Adipose tissue (tissue), 3 donors: Measurements from ENCODE around the gene MYO18A. TPM values are rescaled to one million over a fixed set of nuclear protein-coding genes. Genes with fewer than 3 reads are reported as not detected.

Source experiments
- H3K27ac ChIP-seq: one replicate; pipeline ENCODE4 v1.5.1; 2013; ENCODE audit warnings: low read depth, low read length
- WGBS, 3 donors: extraction: QIAGEN DNeasy Blood & Tissue Kit; methylation state at CpG; one replicate each; pipeline ENCODE4 v1.1.7; 2013; 5-methylcytosine and 5-hydroxymethylcytosine counted together
- polyA plus RNA-seq, 3 donors: library from polyadenylated mRNA; stranded (reverse); fragments of 200-250 nt; gene quantifications; one replicate each; pipeline ENCODE4 v1.2.3, GENCODE V29; 2013
- donor health status: healthy with polysubstance abuse.
- donor health status: Bipolar disorder and iron deficiency.
- donor health status: healthy.

Gene MYO18A
- polyA plus RNA-seq, 3 donors: 14.3 to 33.3 (median 18.6) TPM

- no peak overlapping the region for H3K27ac ChIP-seq
- WGBS, 3 donors: 86 to 98% (median 89%) methylated on average over 3 of the region's 3 CpGs
Observed at GRCh38 chr17:29058391-29058790, 121.8 kb downstream of the MYO18A start.

DNA sequence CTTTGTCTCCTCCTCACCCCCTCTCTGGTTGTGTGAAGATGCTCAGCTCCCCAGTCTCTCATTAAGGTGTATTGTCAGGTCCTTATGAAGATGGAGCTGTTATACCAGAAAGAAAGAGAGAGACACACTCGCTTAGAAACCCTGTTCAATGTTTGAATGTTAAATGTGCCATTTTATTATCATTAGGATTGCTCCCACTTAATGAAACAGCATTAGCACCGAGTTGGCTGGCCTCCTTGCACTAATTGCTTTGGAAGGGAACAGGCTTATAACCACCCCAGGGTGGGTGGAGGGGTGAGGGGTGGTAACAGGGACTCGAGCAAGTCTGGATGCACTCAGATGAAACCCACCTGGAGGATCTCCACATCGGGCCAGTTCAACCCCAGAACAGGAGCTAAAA, 122.8 kb downstream of the MYO18A start:
- WGBS, 3 donors: 67 to 74% (median 72%) methylated on average over 4 of the region's 4 CpGs
- H3K27ac ChIP-seq: no peak overlapping the region

GRCh38 chr17:29054835-29055234, 125.4 kb downstream of the MYO18A start:
- H3K27ac ChIP-seq: no peak overlapping the region
- WGBS, 3 donors: 69 to 79% (median 78%) methylated on average over 10 of the region's 10 CpGs

DNA sequence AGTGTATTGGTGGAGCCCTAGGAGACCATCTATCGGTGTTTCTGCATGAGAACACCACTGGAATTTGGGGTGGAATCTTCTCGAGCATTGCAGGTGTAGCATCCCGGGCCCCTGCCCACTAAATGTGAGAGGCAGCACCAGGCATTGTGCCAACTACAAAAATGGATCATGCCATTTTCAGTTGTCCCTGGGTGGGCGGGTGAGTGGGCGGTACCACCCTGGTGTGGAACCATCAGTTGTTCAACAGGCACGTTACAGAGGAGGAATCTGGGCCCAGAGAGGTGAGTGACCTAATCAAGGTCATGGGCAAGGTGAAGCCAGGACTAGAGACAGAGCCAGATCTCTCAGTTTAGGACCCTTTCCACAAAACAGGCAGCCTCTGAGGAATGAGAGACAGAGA, 128.5 kb downstream of the MYO18A start:
- 78 to 85% (median 84%) methylated on average over 6 of the region's 6 CpGs for whole genome bisulfite sequencing, 3 donors
- H3K27ac ChIP-seq: no peak overlapping the region

GRCh38 chr17:29051194-29051593, 129.0 kb downstream of the MYO18A start:
- WGBS, 3 donors: 83 to 89% (median 88%) methylated on average over 12 of the region's 12 CpGs
- H3K27ac ChIP-seq: no peak overlapping the region

DNA sequence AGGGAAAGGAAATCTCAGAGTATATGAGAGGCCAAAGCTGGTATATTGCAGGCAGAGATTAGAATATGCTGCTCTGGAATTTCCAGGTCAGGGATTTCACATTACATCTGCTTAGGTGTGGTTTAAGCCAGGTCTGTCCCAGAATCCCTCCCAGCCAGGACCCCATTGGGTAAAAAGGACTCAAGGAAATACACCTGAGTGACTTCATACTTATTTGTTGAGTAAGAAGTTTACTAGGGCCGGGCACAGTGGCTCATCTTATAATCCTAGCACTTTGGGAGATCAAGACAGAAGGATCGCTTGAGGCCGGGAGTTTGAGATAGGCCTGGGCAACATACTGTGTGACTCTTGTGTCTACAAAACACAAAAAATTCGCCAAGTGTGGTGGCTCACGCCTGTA, 130.0 kb downstream of the MYO18A start:
- 87 to 93% (median 93%) methylated on average over 5 of the region's 5 CpGs for WGBS, 3 donors
- no peak overlapping the region for H3K27ac ChIP-seq

DNA sequence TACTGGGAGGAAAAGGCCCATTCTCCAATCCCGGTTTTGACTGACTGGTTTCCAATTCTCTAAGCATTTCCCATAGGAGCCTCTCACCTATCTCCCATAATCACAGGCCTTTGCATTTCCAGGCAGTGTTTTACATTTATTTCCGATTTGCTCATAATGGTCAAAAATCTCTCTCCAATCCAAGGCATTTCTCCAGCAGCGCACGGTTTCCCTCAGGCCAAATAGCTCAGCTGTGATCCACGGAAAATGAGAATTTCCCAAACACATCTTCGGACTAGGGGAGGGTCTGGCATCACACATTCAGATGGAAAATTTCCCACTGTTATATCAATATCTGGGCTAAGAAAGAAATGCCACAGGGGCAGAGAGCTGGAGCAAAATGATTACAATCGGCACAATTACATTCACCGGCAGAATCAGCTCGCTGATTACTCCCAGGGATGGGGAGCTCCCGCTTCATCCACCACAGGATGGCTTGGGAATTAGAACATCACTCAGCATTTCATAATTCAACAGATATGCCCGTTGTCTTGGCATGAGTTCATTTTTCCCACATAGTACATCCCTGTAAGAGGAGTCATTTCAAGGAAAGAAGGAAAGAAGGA, 130.6 kb downstream of the MYO18A start:
- 84 to 87% (median 86%) methylated on average over 11 of the region's 11 CpGs for WGBS, 3 donors
- no peak overlapping the region for H3K27ac ChIP-seq

- WGBS, 3 donors: 66 to 68% (median 66%) methylated on average over 10 of the region's 10 CpGs
- no peak overlapping the region for H3K27ac ChIP-seq
Observed at GRCh38 chr17:29048440-29049368, 131.5 kb downstream of the MYO18A start.

- 68 to 76% (median 71%) methylated on average over 5 of the region's 5 CpGs for WGBS, 3 donors
- no peak overlapping the region for H3K27ac ChIP-seq
Observed at GRCh38 chr17:29046473-29046839, 133.7 kb downstream of the MYO18A start.

DNA sequence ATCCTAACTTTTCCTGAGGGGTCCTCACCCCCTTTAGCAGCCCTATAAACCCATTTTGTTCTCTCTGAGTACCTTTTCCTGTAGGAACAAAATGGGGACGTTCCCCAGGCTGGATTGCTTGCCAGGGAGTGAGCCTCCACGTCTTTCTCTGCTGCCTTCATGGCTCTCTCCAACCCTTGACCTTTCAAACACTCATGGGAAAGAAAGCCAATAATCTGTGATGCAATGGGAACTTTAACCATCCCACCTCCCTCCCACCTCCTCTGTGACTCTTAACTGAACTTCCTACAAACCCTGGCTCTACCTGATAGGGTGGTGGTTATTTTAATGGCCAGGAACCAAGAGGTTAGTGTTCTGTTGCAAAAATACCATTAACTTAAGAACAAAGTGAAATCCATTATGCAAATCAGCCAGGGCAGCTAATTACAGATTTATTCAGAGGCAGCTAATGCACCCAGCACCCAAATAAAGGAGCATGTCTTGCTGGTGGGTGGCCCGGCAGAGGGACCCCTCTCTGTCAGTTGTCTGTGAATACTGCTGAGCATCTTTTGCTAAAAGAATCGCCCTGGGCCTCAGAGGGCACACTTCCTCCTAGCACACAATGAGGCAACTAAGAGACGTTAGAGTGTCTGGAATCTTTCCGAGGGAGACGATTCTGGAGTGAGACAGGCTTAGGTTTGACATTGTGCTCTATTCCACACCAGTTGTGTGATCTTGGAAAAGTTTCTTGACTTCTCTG, 134.3 kb downstream of the MYO18A start:
- no peak overlapping the region for H3K27ac ChIP-seq
- WGBS, 3 donors: 54 to 66% (median 60%) methylated on average over 7 of the region's 7 CpGs

- 89 to 97% (median 94%) methylated on average over 4 of the region's 4 CpGs for WGBS, 3 donors
- H3K27ac ChIP-seq: no peak overlapping the region
Observed at GRCh38 chr17:29045026-29045425, 135.2 kb downstream of the MYO18A start.

DNA sequence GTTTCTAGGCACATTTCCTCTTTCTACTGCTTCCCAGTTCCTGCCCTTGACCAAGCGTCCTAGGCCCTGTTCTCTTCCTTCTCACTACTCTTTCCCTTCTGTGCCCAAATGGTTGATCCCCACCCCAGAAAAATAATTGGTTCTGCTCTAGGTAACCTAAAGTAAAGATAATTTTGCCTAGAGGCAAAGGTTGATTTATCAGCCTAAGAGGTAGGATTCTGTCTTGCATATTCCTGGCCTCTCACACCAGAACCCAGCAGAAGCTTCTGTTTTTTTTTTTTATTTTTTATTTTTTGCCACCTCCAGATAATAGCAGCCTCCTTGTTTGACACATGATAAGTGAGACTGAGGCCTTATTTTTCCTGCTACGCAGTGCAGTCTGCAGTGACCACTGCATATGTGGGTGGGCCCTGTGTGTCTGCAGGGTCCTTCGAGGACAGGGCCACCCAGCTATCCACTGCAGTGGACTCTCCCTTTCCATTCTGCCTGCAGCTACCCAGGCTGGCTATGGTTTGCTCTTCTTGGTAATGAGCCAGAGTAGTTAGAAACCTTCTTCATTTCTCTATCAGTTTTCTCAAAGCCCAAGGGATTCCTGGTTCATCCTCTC, 136.6 kb downstream of the MYO18A start:
- H3K27ac ChIP-seq: no peak overlapping the region
- 82 to 87% (median 85%) methylated on average over 3 of the region's 3 CpGs for WGBS, 3 donors

DNA sequence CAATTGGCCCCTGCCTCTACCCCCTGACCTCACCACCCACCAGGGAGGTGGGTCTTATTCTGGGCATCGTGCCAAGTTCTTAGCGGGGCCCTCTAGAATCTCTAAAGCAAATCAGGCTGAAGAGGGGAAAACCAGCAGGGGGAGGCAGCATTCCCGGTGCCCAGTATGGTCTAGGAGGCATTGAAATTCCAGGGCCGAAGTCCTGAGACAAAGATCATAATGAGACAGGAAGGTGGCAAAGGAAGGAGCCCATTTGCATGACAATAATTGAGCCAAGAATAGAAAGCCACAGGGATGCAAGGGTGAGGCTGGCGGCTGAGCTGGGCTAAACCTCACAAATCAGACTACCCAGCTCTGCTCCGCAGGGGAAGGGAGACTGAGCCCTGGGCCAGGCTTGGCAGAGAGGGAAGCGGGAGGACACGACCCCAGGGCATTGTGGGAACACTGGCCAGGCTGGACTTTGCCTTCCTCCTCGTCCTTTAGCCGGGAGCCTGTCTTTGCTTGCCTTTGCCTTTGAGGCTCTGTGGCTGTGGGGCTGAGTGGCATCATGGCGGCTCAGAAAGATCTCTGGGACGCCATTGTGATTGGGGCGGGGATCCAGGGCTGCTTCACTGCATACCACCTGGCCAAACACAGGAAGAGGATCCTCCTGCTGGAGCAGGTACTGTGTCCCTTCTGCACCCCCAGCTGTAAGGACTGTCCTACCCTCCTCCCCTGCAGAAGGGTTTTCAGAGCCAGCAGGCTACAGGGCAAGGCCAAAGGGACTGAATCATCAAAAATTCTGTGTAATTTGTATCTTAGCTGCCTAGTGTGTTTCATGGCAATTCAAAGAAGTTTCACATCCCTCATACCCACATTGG, 137.3 kb downstream of the MYO18A start, which contains the start of gene PIPOX:
Gene PIPOX (plus strand): TSS at position 463 of the 860 bp plus-strand sequence. CDS start 85 bp downstream, at position 548.
- H3K27ac ChIP-seq: no peak within 1 kb of the TSS
- 39 to 49% (median 39%) methylated on average over 13 of the region's 13 CpGs for WGBS, 3 donors

GRCh38 chr17:29042026-29042678, 138.0 kb downstream of the MYO18A start:
- no peak overlapping the region for H3K27ac ChIP-seq
- WGBS, 3 donors: 82 to 86% (median 84%) methylated on average over 11 of the region's 11 CpGs

GRCh38 chr17:29041571-29041970, 138.6 kb downstream of the MYO18A start:
- H3K27ac ChIP-seq: no peak overlapping the region
- WGBS, 3 donors: 88 to 92% (median 90%) methylated on average over 6 of the region's 6 CpGs

GRCh38 chr17:29041091-29041490, 139.1 kb downstream of the MYO18A start:
- H3K27ac ChIP-seq: no peak overlapping the region
- 95 to 100% (median 98%) methylated on average over 2 of the region's 2 CpGs for WGBS, 3 donors
